Activated naive CD4-positive, alpha-beta T cell treated with anti-CD3 and anti-CD28 coated beads, Interleukin-2, amount 50 U/mL, for 16 hours (primary cell): ENCODE measurements around the gene PTPN3.

Experiments used
- DNase-seq: peaks from one replicate; pipeline ENCODE4 v3.0.0-alpha.2; 2020

PTPN3 gene

DNA sequence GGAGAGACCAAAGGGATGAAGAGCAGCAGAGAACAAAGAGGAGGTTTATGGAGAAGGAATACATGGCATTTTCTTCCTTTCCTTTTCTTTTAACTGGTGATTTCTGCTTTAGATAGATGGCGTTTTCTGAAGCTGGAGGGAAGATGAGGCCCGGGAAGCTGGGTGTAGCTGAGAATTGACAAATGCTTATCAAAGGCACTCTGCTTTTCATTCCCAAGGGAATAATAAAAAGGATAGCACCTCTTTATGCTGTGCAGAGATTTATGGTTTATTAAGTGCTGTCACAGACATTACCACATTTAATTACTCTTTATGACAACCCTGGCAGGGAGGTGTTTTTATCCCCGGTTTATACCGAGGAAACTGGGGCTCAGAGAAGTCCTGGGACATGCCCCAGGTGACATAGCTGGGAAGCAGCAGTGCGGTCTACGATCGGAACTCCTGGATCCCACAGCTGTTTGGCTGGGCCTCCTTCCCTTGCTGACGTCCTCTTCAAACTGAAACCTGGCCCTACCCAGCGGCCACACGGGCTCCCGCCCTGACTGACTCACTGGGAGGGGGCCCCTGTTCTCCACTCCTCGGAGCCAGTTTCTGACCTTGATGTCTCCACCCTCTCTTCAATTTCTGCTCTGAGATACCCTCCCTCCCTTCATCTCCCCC, 169.0 kb downstream of the PTPN3 start:
- DNase-seq = no peak
